ENCODE data around the gene UNG. TPM values are rescaled to one million over a fixed set of nuclear protein-coding genes. Genes with fewer than 3 reads are reported as not detected.

UNG gene
- polyA plus RNA-seq, 3 donors: 66.3 to 72.4 (median 70.6) TPM

- no peak for DNase-seq (ENCODE audit: extremely low read depth in 1 of 11, low read depth in 9 of 11, low spot score in 4 of 11)
Observed at GRCh38 chr12:109112720-109113465, 15.5 kb downstream of the UNG start.

GRCh38 chr12:109113661-109114321, 16.4 kb downstream of the UNG start:
- no peak for DNase-seq (ENCODE audit: extremely low read depth in 1 of 11, low read depth in 9 of 11, low spot score in 4 of 11)

- DNase-seq (ENCODE audit: extremely low read depth in 1 of 11, low read depth in 9 of 11, low spot score in 4 of 11): no peak
Observed at GRCh38 chr12:109114644-109115043, 17.2 kb downstream of the UNG start.

GRCh38 chr12:109115404-109115757, 18.0 kb downstream of the UNG start:
- no peak for DNase-seq (ENCODE audit: extremely low read depth in 1 of 11, low read depth in 9 of 11, low spot score in 4 of 11)

- peak in 4 of 11 donors; percentile 52 to 67 (median 64) for DNase-seq (ENCODE audit: extremely low read depth in 1 of 11, low read depth in 9 of 11, low spot score in 4 of 11)
Observed at GRCh38 chr12:109115758-109116610, 18.6 kb downstream of the UNG start, which contains the start of gene ACACB. Gene ACACB, plus strand, starts transcription at chr12:109116587. Its CDS starts 22,819 bp downstream, at chr12:109139406.

- DNase-seq (ENCODE audit: extremely low read depth in 1 of 11, low read depth in 9 of 11, low spot score in 4 of 11): no peak
Observed at GRCh38 chr12:109116611-109116949, 19.2 kb downstream of the UNG start.

GRCh38 chr12:109120095-109120494, 22.7 kb downstream of the UNG start:
- DNase-seq (ENCODE audit: extremely low read depth in 1 of 11, low read depth in 9 of 11, low spot score in 4 of 11): no peak

GRCh38 chr12:109120557-109120956, 23.2 kb downstream of the UNG start:
- DNase-seq (ENCODE audit: extremely low read depth in 1 of 11, low read depth in 9 of 11, low spot score in 4 of 11): no peak

GRCh38 chr12:109121346-109121880, 24.0 kb downstream of the UNG start:
- no peak for DNase-seq (ENCODE audit: extremely low read depth in 1 of 11, low read depth in 9 of 11, low spot score in 4 of 11)

GRCh38 chr12:109124878-109125648, 27.7 kb downstream of the UNG start:
- no peak for DNase-seq (ENCODE audit: extremely low read depth in 1 of 11, low read depth in 9 of 11, low spot score in 4 of 11)

GRCh38 chr12:109125791-109126190, 28.4 kb downstream of the UNG start:
- no peak for DNase-seq (ENCODE audit: extremely low read depth in 1 of 11, low read depth in 9 of 11, low spot score in 4 of 11)

GRCh38 chr12:109126784-109127183, 29.4 kb downstream of the UNG start:
- no peak for DNase-seq (ENCODE audit: extremely low read depth in 1 of 11, low read depth in 9 of 11, low spot score in 4 of 11)

GRCh38 chr12:109127533-109128242, 30.3 kb downstream of the UNG start:
- DNase-seq (ENCODE audit: extremely low read depth in 1 of 11, low read depth in 9 of 11, low spot score in 4 of 11): no peak

GRCh38 chr12:109130297-109131153, 33.1 kb downstream of the UNG start:
- DNase-seq (ENCODE audit: extremely low read depth in 1 of 11, low read depth in 9 of 11, low spot score in 4 of 11): no peak

GRCh38 chr12:109131154-109132050, 34.0 kb downstream of the UNG start:
- DNase-seq (ENCODE audit: extremely low read depth in 1 of 11, low read depth in 9 of 11, low spot score in 4 of 11): peak in 1 of 11 donors; percentile 31

GRCh38 chr12:109134186-109134917, 37.0 kb downstream of the UNG start:
- DNase-seq (ENCODE audit: extremely low read depth in 1 of 11, low read depth in 9 of 11, low spot score in 4 of 11): no peak
